GM19463 (cell line): ENCODE data around the gene ZIC5.
A peak's percentile ranks its signal among the peaks of the same experiment; 100 is the strongest.

Experiments used
- ATAC-seq: cut with Tn5 transposase; IDR thresholded peaks from one replicate; pipeline ENCODE4 v1.9.1; 2021; ENCODE audit warnings: mild to moderate bottlenecking, moderate library complexity; ENCODE audit not compliant: unreplicated experiment

The ZIC5 gene

GRCh38 chr13:99976575-99976974 is 5.0 kb upstream of the ZIC5 start:
- ATAC-seq, result no peak

GRCh38 chr13:99975626-99976025 is 4.1 kb upstream of the ZIC5 start:
- no peak for ATAC-seq

- no peak for ATAC-seq
Observed at GRCh38 chr13:99974939-99975561, 3.5 kb upstream of the ZIC5 start.

GRCh38 chr13:99974296-99974938 is 2.9 kb upstream of the ZIC5 start:
- ATAC-seq, result no peak

DNA sequence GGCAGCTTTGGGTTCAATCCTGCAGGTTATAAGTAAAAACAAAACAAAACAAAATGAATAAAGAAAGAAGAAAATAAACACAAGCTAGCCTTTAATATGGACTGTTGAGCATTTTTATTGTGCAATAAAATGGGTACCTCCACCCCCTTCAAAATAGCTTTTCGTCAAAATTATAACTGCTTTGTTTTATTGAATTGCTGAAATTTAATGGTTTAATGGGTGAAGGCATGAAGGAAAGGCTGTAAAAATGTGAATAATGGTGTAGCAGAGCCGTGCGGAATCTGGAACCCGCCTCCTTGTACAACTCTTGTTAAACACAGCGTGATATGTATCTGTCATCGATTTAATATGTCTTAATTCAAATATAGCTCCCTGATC is 2.2 kb upstream of the ZIC5 start:
- no peak for ATAC-seq

DNA sequence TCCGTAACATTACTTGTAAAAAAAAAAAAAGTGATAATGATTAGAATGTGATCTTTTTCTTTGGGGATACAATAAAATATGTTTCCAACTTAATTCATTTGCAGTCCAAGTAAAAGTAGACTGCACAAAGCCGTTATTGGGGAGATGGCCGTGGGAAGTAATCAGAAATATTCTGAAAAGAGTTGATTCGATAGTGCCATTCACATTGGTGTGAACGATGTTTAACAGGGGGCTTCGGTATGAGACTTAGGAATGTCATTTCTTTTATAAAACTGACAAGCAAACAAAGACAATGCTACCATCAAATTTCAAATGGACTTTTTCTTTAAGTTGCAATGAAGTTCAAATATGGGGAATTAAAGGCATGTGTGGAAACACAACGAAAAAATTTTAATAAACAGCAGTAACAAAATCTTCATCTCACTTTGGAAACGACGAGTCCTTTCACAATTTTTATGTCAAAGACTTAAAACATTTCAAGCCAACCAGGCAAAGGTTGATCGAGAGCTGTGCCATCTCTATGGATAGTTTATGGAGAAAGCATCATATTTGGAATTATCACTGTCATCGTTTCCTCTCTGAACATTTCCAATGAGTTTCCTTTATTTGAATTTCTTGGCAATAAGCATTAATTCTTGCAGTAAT is 1.7 kb upstream of the ZIC5 start:
- ATAC-seq, result no peak

GRCh38 chr13:99972190-99972731 is 694 bp upstream of the ZIC5 start:
- ATAC-seq, result no peak

GRCh38 chr13:99970651-99971575 is 654 bp downstream of the ZIC5 start:
- peak; percentile 30 for ATAC-seq

GRCh38 chr13:99969919-99970650 is 1.5 kb downstream of the ZIC5 start:
- ATAC-seq, result peak; percentile 33

DNA sequence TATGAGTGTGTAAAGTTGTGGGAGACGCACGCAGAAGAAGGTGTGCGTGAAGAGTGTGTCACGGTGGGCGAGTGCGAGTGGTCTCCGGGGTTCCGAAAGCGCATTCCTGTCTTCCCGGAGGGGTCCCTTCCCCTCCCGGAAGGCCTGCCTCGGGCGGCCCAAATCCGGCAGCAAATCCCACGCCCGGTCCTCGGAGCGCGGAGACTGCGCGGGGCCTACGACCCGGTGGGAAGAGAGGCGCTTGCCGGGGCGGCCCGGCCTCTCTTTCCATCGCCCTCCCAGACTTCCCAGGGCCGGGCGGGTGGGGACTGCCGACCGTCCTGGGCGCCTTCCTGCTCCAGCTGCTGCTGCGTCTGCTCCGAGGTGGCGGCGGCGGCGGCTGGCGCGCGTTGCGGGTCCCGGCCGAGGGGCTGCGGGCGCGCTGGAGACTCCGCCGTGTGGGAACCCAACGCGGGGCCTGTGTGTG is 2.1 kb downstream of the ZIC5 start:
- ATAC-seq, result no peak

DNA sequence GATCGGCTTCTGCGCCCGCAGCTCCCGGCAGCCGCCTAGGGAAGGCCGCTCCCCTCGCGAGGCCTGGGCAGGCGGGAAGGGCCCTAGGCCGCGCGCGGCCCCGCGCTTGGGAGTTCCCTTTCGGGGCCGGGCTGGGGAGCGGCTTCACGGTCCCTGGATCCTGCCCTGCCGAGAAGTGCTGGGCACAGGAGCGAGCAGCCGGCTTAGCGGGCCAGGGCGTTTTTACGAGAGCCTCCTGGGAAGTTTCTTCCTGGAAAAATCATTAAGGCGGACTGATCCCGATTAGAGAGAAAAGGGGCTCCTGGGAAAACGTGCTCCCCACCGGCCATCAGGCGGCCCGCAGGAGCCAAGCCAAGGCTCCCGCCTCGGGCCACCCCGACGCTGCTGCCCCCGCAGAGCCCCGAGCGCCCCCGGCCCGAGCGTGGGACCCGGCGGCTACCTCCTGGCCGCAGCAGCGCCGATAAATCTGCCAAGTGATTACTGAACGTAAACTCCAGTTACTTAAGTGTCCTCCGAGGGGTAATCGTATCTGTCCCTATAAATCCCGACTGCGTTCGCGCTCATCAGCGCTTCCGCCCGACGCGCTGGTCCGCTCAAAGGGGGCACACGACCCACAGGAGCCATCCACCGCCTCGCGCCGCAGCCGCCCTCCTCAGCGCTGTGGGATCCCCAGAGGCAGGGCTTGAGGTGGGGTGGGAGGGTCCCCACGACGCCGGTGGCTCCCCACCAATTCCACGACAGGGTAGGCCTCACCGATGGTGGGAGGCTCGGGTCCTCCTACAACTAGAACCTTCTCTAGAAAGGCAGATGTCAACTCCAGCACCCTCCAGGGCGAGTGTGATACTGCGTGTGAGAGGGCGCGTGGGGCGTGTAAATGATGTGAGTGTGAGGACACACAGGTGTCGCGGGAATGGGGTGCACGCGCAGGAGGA is 2.8 kb downstream of the ZIC5 start:
- no peak for ATAC-seq

- no peak for ATAC-seq
Observed at GRCh38 chr13:99967869-99968520, 3.6 kb downstream of the ZIC5 start.

DNA sequence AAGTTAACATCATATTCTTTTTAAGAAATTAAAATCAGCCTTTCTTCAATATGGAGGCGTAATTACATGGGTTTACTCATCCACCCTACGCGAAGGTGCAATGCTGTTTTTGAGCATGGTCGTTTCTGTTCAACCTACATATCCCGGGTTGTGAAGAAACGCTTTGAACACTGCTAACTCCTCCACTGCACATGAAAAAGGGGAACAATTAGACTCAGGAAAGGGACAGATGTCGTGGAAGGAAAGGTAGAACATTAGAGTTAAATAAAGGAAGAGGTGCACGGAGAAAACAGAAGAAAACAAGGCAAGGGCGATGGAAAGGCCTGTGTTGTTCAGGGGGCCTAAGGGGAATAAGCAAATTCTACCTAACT is 4.1 kb downstream of the ZIC5 start:
- ATAC-seq, result no peak

- no peak for ATAC-seq
Observed at GRCh38 chr13:99966064-99966805, 5.3 kb downstream of the ZIC5 start.

- ATAC-seq, result no peak
Observed at GRCh38 chr13:99965329-99966000, 6.1 kb downstream of the ZIC5 start.

DNA sequence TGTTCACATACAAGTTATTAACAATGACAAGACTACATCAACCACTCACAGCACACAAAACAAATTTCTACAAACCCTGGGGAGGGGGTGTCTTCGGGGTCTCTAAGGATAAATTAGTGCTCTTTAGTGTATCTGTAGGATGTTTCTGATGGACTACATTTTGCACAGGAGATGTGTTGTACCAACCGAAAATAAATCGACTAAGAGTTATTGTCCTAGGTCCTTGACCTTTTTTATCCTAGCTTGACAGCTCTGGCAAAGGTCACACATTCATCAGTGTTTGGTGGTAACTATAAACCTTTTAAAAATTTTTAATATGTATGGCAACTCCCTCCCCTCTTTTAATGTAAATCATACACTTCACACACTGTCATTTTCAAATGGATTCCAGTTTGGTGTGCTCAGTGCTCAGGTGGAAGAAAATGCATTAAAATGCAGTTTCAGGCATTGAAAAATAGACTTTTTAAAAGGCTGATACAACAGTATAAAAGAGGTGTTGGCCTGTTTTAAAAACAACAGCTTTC is 7.7 kb downstream of the ZIC5 start:
- ATAC-seq, result no peak

DNA sequence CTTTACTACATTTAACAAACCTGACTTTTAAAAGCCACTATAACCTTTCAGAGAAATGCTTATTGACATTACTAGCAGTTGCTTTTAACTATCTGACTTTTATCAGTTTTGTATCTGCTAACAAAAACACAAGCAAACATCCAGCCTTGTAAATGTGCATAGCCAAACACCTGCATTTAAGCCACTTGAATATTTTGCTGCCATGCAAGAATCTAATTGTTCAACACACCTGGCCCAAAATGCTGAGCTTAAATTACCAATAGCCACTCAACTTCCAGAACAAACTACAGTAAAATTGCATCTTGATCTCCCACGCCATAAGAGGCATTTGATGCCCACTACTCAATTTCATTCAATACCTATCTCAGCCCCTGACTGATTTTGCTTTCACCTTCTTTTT is 9.3 kb downstream of the ZIC5 start:
- ATAC-seq, result no peak
